SKM-1 treated with dmso at 0.1 percent for 144 hours (cell line): Measurements from ENCODE around the gene LIN7A.
"Not testable (repeated sequence)": the region's sequence is repeated elsewhere in the genome, so short reads cannot be mapped to it uniquely, and the experiment has no call there.

Experiments used
- DNase-seq: peaks from one replicate; lab custom pipeline; 2025; ENCODE audit not compliant: unreplicated experiment; lab: John Stamatoyannopoulos, UW

LIN7A gene

DNA sequence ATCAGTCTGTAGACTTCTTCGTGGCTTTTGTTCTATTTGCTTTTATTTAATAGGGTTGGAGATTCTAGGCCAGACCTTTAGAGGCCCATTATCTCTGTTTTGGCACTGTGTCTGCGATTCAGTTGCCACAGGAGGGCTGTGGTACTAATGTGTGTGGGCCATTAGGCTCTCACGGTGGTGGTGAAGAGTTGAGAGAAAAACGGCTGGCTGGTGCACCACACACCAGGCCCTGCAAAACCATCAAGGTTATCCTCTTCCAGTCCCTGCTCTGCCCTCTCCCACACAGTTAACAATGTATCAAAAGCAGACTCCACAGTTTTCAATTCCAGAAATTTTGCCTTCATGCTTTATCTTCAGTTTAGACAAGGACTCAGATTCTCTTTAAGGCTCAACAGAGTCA is 123.3 kb downstream of the LIN7A start:
- DNase-seq, result no peak

DNA sequence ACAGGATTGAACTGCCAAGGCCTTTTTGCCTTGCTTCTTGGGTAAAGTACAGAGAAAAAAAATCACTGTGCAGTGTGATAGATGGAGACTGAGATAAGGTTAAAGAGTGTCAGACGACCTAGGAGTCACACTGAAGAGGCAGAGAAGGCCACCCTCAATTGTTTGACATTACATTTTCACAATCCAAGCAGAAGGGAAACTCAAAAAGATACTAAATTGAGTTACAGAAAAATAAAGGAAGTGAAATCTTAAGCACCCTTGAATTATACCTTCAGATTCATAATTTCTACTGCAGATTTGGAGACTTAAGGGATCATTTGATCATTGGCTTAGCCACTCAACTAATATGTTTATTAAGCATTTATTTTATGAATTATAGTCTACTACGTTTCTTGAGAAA is 123.9 kb downstream of the LIN7A start:
- DNase-seq, result no peak

DNA sequence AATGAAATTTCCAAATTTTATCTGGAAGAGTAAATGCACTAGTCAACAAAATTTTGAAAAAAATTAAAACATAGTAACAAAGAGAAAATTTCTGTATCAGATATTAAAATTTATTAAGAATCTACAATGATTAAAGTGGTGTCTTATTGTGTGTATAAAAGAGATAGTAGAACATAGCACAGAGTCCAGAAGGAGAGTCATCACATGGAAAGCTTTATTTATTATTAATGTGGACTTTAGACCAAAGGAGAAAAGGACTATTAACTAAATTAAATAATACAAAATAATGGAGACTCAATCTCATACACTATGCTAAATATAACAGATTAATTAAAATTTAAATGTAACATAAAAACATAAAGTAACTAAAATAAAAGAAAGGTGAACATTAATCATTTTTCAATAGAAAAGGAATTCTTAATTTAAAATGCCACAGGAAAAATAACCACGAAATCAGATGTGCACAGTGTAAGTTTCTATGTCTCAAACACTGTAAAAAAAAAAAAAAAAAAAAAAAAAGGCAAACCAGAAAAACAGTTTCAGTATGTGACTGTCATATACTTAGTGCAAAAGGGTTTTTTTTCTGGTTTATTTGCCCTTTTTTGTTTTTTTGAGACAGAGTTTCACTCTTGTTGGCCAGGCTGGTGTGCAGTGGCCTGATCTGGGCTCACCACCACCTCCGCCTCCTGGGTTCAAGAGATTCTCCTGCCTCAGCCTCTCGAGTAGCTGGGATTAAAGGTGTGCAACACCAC is 125.6 kb downstream of the LIN7A start:
- no peak for DNase-seq

GRCh38 chr12:80810874-80811273 is 126.9 kb downstream of the LIN7A start:
- DNase-seq, result no peak

- no peak for DNase-seq
These were observed 130.0 kb downstream of the LIN7A start for GRCh38 chr12:80807640-80808288.

- no peak for DNase-seq
These were observed 132.6 kb downstream of the LIN7A start for GRCh38 chr12:80805106-80805505.

DNA sequence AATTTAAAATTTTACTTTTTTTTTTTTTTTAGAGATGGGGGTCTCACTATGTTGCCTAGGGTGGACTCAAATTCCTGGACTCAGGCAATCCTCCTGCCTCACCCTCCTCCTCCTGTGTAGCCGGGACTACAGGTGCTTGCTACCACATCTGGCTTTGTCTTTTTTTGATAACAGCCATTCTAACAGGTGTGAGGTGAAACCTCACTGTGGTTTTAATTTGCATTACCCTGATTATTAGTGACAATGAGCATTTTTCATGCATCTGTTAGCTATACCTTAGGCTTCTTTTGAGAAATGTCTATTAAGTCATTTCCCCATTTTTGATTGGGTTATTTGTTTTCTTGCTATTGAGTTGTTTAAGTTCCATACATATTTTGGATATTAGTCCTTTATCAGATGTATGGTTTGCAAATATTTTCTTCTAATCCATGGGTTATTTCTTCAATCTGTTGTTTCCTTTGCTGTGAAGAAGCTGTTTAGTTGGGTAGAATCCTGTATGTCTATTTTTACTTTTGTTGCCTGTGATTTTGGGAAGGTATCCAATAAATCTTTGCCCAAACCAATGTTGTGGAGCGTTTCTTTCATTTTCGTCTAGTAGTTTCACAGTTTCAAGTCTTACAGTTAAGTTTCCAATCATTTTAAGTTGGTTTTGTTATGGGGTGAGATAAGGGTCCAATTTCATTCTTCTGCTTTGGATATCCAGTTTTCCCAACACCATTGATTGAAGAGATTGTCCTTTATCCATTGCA is 134.9 kb downstream of the LIN7A start:
- no peak for DNase-seq

- no peak for DNase-seq
These were observed 139.5 kb downstream of the LIN7A start for GRCh38 chr12:80798281-80798680.

DNA sequence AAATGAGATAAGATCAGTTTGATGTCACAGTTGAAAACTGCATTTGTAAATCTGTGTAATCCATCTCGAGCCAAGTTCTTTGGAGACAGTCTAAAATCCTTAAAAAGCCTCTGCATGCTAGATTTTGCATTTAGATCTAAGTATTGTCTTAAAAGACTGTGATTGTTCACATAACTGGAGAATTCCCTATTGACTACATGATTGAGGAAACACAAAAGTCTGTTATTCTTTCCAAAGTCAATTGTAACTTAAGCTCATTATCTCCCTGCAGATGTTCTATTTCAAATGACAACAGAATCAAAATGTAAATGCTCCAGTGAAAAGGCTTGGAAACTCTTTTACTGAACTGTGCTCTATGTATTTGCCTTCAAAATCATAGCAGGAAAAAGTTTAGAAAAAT is 143.2 kb downstream of the LIN7A start:
- DNase-seq, result no peak

DNA sequence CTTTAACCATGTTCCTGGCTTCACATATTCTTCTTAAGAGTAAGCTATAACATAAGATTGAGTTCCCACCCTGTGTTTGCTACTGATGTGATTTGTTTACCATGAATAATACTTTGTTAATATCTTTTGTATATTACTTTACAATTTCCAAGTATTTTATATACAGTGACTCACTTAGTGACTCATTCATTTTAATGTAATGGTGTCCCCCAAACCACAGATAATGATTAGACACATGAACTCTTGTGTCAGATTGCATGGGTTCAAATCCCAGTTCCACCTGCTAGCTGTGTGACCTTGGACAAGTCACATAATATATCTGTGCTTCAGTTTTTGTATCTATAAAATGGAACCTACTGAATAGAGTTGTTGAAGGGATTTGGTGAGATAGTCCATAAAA is 144.9 kb downstream of the LIN7A start:
- no peak for DNase-seq

GRCh38 chr12:80791863-80792262 is 145.9 kb downstream of the LIN7A start:
- no peak for DNase-seq

- DNase-seq, result not testable (repeated sequence)
These were observed 149.3 kb downstream of the LIN7A start for GRCh38 chr12:80788407-80788806.

DNA sequence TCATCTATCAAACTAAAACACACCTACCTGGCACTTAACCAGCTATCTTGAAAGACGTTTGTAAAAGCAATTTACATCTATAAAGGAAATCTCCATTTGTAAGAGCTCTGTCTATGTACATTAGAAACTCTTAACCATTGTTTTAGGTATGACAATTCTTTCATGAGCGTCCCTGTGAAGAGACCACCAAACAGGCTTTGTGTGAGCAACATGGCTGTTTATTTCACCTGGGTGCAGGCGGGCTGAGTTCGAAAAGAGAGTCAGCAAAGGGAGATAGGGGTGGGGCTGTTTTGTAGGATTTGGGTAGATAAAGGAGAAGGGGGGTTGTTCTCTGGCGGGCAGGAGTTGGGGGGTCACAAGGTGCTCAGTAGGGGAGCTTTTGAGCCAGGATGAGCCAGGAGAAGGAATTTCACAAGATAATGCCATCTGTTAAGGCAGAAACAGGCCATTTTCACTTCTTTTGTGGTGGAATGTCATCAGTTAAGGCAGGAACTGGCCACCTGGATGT is 154.7 kb downstream of the LIN7A start:
- DNase-seq, result not testable (repeated sequence)

DNA sequence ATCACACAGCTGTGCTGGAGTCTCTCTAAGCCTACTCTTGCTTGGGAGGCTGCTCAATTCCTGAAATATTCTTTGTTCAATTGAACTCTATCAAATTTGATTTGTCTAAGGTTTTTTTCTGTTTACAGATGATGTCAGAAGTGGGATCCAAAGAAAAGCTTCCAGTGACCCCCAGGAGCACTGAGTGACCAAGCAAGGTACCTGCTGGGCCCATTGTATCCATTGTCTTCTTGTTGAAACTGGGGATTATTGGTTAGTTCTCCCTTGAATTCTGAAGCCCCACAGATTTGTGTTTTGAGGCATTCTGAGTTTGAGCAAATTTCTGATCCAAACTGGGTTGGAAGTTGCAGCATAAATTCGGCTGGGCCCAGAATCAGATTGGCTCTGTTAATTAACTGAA is 156.4 kb downstream of the LIN7A start:
- no peak for DNase-seq

GRCh38 chr12:80780746-80781145 is 157.0 kb downstream of the LIN7A start:
- DNase-seq, result no peak

DNA sequence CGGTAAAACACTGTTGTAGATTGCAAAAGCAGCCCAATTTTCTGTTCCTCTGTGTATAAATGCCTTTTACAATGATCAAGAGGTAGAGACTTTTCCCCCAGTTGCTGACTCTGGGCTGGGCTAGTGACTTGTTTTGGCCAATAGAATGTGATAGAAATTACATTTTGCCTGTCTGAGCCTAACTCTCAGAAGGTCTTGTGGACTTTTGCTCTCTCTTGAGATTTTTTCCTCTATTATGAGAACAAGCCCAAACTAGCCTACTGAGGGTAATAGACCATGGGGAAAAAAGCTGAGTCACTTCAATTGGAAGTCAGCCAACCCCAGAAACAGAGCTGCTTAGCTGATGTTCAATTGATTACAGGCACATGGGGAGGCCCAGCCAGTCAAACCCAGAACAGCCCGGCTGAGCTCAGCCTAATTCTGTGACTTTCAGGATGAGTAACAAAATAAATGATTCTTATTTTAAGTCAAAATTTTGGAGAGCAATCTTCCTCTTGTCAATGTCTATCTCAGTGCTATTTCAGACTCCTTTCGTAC is 159.7 kb downstream of the LIN7A start:
- DNase-seq, result peak; percentile 19

GRCh38 chr12:80777587-80777986 is 160.1 kb downstream of the LIN7A start:
- DNase-seq, result no peak

DNA sequence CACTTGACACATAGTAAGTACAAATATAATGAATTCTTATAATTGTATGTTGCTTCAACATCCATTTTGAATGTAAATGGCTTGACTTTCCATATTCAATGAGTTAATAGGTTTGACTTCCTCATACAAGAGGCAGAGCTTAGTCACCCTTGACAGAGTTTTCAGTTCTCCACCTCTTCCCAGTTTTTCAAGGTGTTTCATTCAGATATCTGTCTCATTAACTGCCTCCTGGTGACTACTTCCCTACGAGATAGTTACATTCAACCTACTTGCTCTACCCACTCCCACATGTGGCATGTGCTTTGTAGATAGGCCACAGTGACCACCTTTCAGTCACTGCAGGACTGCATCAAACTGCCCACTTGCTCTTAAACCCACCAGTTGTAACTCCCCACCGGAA is 161.0 kb downstream of the LIN7A start:
- DNase-seq, result no peak

- no peak for DNase-seq
These were observed 166.8 kb downstream of the LIN7A start for GRCh38 chr12:80770958-80771357.

- no peak for DNase-seq
These were observed 168.1 kb downstream of the LIN7A start for GRCh38 chr12:80769553-80770140.

DNA sequence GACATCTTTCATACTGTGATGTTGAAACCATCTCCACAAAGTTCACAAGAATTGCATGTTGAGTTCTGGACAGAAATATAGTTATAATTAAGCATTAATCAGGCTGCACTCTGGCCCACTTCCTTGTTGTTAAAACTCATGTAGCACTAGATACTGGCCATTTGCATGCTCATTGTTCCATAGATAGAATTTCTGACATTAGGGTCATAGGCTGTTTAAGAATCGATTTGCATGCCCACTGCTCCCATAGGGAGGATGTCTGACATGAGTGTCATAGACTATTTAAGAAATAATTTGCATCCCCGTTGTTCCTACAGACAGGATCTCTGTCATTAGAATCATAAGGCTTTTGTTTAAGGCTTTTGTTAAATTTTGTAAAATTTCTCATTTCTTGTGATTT is 170.8 kb downstream of the LIN7A start:
- DNase-seq, result no peak
